K562 (cell line): ENCODE data around the gene SMAD1. TPM values are rescaled to one million over a fixed set of nuclear protein-coding genes. Genes with fewer than 3 reads are reported as not detected.

Experiments
- ATAC-seq: fragments of 200-7000 bp; cut with Tn5 transposase; 3 replicates; pipeline ENCODE4 v1.9.1; 2020; ENCODE audit warnings: moderate library complexity
- BruUV-seq: library from RNA; stranded (reverse); fragments of 400-500 nt; replicated peaks from 2 replicates; lab custom pipeline; 2021; lab: Mats Ljungman, UMichigan
- CTCF ChIA-PET: fragments of 300-600 bp; formaldehyde crosslinking; extraction: SDS; loops from one replicate; lab custom pipeline; 2021; ENCODE audit warnings: low intra/inter-chr PET ratio; lab: Yijun Ruan, JAX
- POLR2A ChIA-PET: fragments of 300-600, 350-650 bp; sonication (Branson Sonifier 250); formaldehyde crosslinking; extraction: SDS; loops from one replicate; lab custom pipeline; 2021; ENCODE audit warnings: antibody characterized with exemption, inconsistent platforms; lab: Yijun Ruan, JAX
- DNase-seq, 4 experiments: peaks; one replicate each; pipeline versions ENCODE4 v3.0.0 to v3.0.0-alpha.2; 2011 to 2018; ENCODE audit warnings: low spot score in 3 of 4, mixed read lengths in 3 of 4; ENCODE audit errors: extremely low read depth in 1 of 4
- FAIRE-seq: peaks from 2 replicates; lab custom pipeline; 2011; peaks lifted over from hg19 to GRCh38; lab: Jason Lieb, UNC
- H2AFZ ChIP-seq: 2 replicates; pipeline ENCODE4 v1.6.0; 2011; ENCODE audit warnings: low read depth, low read length, control low read depth, inconsistent platforms
- H3K27ac ChIP-seq: fragments of 200-600 bp; 3 replicates; pipeline ENCODE4 v1.8.0; 2011; ENCODE audit warnings: low read depth, mild to moderate bottlenecking, control low read depth, inconsistent platforms, low read length, moderate library complexity, mixed read lengths; ENCODE audit errors: extremely low read depth
- H3K27me3 ChIP-seq, 2 experiments: fragments of 300-600 bp in 1 of 2; 2 replicates in 1 of 2; 3 replicates in 1 of 2; pipeline versions ENCODE4 v1.6.0 to v1.8.0; 2011; ENCODE audit warnings: inconsistent platforms in 2 of 2, low read length in 2 of 2, mild to moderate bottlenecking in 1 of 2, mixed read lengths in 1 of 2, moderate library complexity in 1 of 2; ENCODE audit not compliant: control insufficient read depth in 2 of 2, insufficient read depth in 2 of 2
- H3K36me3 ChIP-seq: fragments of 300-600 bp; 3 replicates; pipeline ENCODE4 v1.8.0; 2011; ENCODE audit warnings: mild to moderate bottlenecking, low read length, inconsistent platforms; ENCODE audit not compliant: control insufficient read depth, insufficient read depth
- H3K4me1 ChIP-seq, 2 experiments: fragments of 200-600 bp in 1 of 2; replicated peaks in 1 of 2; 2 replicates in 1 of 2; 3 replicates in 1 of 2; pipeline versions ENCODE4 v1.5.1 to v1.8.0; 2011; ENCODE audit warnings: inconsistent platforms in 2 of 2, low read length in 2 of 2, mild to moderate bottlenecking in 1 of 2, mixed read lengths in 1 of 2, moderate library complexity in 1 of 2; ENCODE audit not compliant: control insufficient read depth in 2 of 2, insufficient read depth in 2 of 2
- H3K4me2 ChIP-seq: 2 replicates; pipeline ENCODE4 v1.6.1; 2011; ENCODE audit warnings: low read length, control low read depth, inconsistent platforms, mixed read lengths; ENCODE audit not compliant: insufficient read depth
- H3K4me3 ChIP-seq: fragments of 200-600 bp; sonication (generic), shearing (Covaris generic); 2 replicates; pipeline ENCODE4 v1.5.1; 2016; ENCODE audit warnings: control low read depth, inconsistent platforms
- H3K79me2 ChIP-seq: fragments of 200-600 bp; 3 replicates; pipeline ENCODE4 v1.8.0; 2011; ENCODE audit warnings: low read length, inconsistent platforms; ENCODE audit not compliant: control insufficient read depth, insufficient read depth
- H3K9ac ChIP-seq, 2 experiments: 2 replicates each; pipeline versions ENCODE4 v1.6.0 to v1.6.1; 2011; ENCODE audit warnings: low read depth in 2 of 2, low read length in 2 of 2, control low read depth in 1 of 2, inconsistent platforms in 1 of 2, mild to moderate bottlenecking in 1 of 2, mixed read lengths in 1 of 2; ENCODE audit not compliant: insufficient read depth in 1 of 2
- H3K9me1 ChIP-seq: one replicate; pipeline ENCODE4 v1.6.0; 2011; ENCODE audit warnings: inconsistent platforms, mild to moderate bottlenecking, low read length, moderate library complexity; ENCODE audit not compliant: control insufficient read depth, insufficient read depth
- H3K9me3 ChIP-seq: replicated peaks from 2 replicates; pipeline ENCODE4 v1.5.1; 2011; ENCODE audit warnings: low read depth, low read length, inconsistent platforms; ENCODE audit not compliant: control insufficient read depth, insufficient read depth
- H4K20me1 ChIP-seq: replicated peaks from 2 replicates; pipeline ENCODE4 v1.6.1; 2011; ENCODE audit warnings: low read length, inconsistent platforms, mixed read lengths; ENCODE audit not compliant: control insufficient read depth, insufficient read depth
- BCOR ChIP-seq: fragments of 450-650 bp; IDR thresholded peaks from 2 replicates; pipeline ENCODE4 v1.6.1; 2016
- BRCA1 ChIP-seq, 2 experiments: fragments of 450-650 bp in 1 of 2; sonication (generic) in 1 of 2; formaldehyde crosslinking in 1 of 2; IDR thresholded peaks; 2 replicates each; pipeline versions ENCODE4 v1.5.0 to v1.6.1; 2017 to 2020; ENCODE audit warnings: mild to moderate bottlenecking in 1 of 2, missing genetic modification reagents in 1 of 2
- CBX2 ChIP-seq: fragments of 200-600 bp; sonication (generic); IDR thresholded peaks from one replicate; pipeline ENCODE4 v1.6.1; 2012; ENCODE audit warnings: mild to moderate bottlenecking, low read length, inconsistent platforms; ENCODE audit not compliant: insufficient read depth, poor library complexity, severe bottlenecking
- DMBX1 ChIP-seq: fragments of 250-450 bp; sonication (Bioruptor Pico); IDR thresholded peaks from 2 replicates; pipeline ENCODE4 v1.8.0; 2022; ENCODE audit warnings: inconsistent platforms, mild to moderate bottlenecking, moderate library complexity, borderline replicate concordance
- HCFC1 ChIP-seq: IDR thresholded peaks from 2 replicates; pipeline ENCODE4 v1.6.1; 2012; ENCODE audit warnings: low read depth, low read length, improper control_type of control experiment
- JUND ChIP-seq, 2 experiments: IDR thresholded peaks; 2 replicates in 1 of 2; 3 replicates in 1 of 2; pipeline ENCODE4 v1.6.1; 2011; ENCODE audit warnings: borderline replicate concordance in 2 of 2, low read depth in 2 of 2, low read length in 2 of 2, improper control_type of control experiment in 1 of 2, missing biosample characterization in 1 of 2, missing genetic modification characterization in 1 of 2, missing genetic modification reagents in 1 of 2
- KLF6 ChIP-seq: fragments of 250-450 bp; sonication (Bioruptor Pico); IDR thresholded peaks from 2 replicates; pipeline ENCODE4 v1.4.0; 2020; ENCODE audit warnings: mild to moderate bottlenecking, moderate library complexity, borderline replicate concordance
- LCOR ChIP-seq: sonication (generic); formaldehyde crosslinking; IDR thresholded peaks from 2 replicates; pipeline ENCODE4 v1.8.0; 2022; ENCODE audit warnings: mild to moderate bottlenecking, missing genetic modification reagents
- PRPF4 ChIP-seq: fragments of 200-400 bp; formaldehyde crosslinking; IDR thresholded peaks from one replicate; pipeline ENCODE4 v1.6.1; 2017; ENCODE audit warnings: low read length, low read depth, mild to moderate bottlenecking; ENCODE audit not compliant: insufficient read depth, poor library complexity, severe bottlenecking
- RB1 ChIP-seq: fragments of 450-650 bp; IDR thresholded peaks from 2 replicates; pipeline ENCODE4 v1.6.1; 2017; ENCODE audit warnings: low read depth, mild to moderate bottlenecking
- RBBP5 ChIP-seq: fragments of 200-600 bp; sonication (generic); IDR thresholded peaks from 2 replicates; pipeline ENCODE4 v1.6.1; 2012; ENCODE audit warnings: borderline replicate concordance, mild to moderate bottlenecking, low read length, control low read depth, inconsistent platforms; ENCODE audit not compliant: insufficient read depth, poor library complexity, severe bottlenecking
- RFX7 ChIP-seq: fragments of 250-450 bp; sonication (Bioruptor Pico); IDR thresholded peaks from 2 replicates; pipeline ENCODE4 v1.5.1; 2021; ENCODE audit warnings: mild to moderate bottlenecking
- SUPT5H ChIP-seq: fragments of 450-650 bp; IDR thresholded peaks from 2 replicates; pipeline ENCODE4 v1.6.1; 2016
- TBL1XR1 ChIP-seq, 2 experiments: IDR thresholded peaks; 2 replicates each; pipeline ENCODE4 v1.6.1; 2012; ENCODE audit warnings: improper control_type of control experiment in 2 of 2, low read length in 2 of 2, mild to moderate bottlenecking in 1 of 2
- U2AF2 ChIP-seq: fragments of 200-400 bp; formaldehyde crosslinking; optimal IDR thresholded peaks from 2 replicates; pipeline ENCODE3; 2017; ENCODE audit warnings: low read depth, mild to moderate bottlenecking, low read length
- WGBS: fragments of 100-300 bp; shearing (Covaris generic); methylation state at CpG from one replicate; pipeline ENCODE4 v1.1.6; 2016; ENCODE audit warnings: low coverage, mixed read lengths; ENCODE audit not compliant: insufficient coverage; ENCODE audit errors: missing lambda C conversion rate; 5-methylcytosine and 5-hydroxymethylcytosine counted together
- in situ Hi-C: fragments of 300-500 bp; cut with MboI; formaldehyde crosslinking; loops from 4 replicates; pipeline ENCODE4 v1.15.0; 2018; ENCODE audit warnings: inconsistent platforms, mixed read lengths
- intact Hi-C: fragments of 100-400 bp; cut with micrococcal nuclease; formaldehyde crosslinking; loops from 2 replicates; pipeline ENCODE4 v1.14.2; 2022
- polyA plus RNA-seq, 8 experiments: library from polyadenylated mRNA; depleted of rRNA in 4 of 8; stranded (reverse) in 5 of 8; unstranded in 3 of 8; fragments of >200 nt; fragmentation: Nextera tagmentation in 2 of 8; fragmentation: Illumina TruSeq in 1 of 8; extraction: Ambion mirVana in 2 of 8; extraction: Trizol in 1 of 8; gene quantifications; 2 replicates each; pipeline versions ENCODE4 v1.2.1 to v1.2.3, GENCODE V29; 2011 to 2014; ENCODE audit warnings: inconsistent platforms in 1 of 8, missing spikeins in 1 of 8
- total RNA-seq, 7 experiments: library from RNA; depleted of rRNA in 6 of 7; stranded (reverse); fragments of >200 nt in 6 of 7; fragmentation: Illumina TruSeq in 2 of 7; extraction: Trizol in 2 of 7; gene quantifications; 2 replicates each; pipeline versions ENCODE4 v1.2.1 to v1.2.3, GENCODE V29; 2011 to 2021; ENCODE audit warnings: low replicate concordance in 1 of 7
- TF ChIP-seq, protein P1 (sequence below): sonication (generic); formaldehyde crosslinking; IDR thresholded peaks from 2 replicates; pipeline ENCODE4 v1.8.0; 2022; ENCODE audit warnings: mild to moderate bottlenecking, missing genetic modification reagents
- TF ChIP-seq, protein P2 (sequence below): IDR thresholded peaks from 3 replicates; pipeline ENCODE4 v1.6.1; 2011; ENCODE audit warnings: borderline replicate concordance, mild to moderate bottlenecking; ENCODE audit not compliant: insufficient read length, insufficient read depth
- TF ChIP-seq, protein P3 (sequence below): fragments of 250-450 bp; sonication (Bioruptor Pico); IDR thresholded peaks from 2 replicates; pipeline ENCODE4 v1.8.0; 2022; ENCODE audit warnings: inconsistent platforms

Gene SMAD1
- total and polyA plus RNA-seq, 9 of the 15 experiments (the other 6 are each of a cell fraction or from before 2014, with no cell fraction given) = 0.05 to 0.54 (median 0.21) TPM; not detected in 3

DNA sequence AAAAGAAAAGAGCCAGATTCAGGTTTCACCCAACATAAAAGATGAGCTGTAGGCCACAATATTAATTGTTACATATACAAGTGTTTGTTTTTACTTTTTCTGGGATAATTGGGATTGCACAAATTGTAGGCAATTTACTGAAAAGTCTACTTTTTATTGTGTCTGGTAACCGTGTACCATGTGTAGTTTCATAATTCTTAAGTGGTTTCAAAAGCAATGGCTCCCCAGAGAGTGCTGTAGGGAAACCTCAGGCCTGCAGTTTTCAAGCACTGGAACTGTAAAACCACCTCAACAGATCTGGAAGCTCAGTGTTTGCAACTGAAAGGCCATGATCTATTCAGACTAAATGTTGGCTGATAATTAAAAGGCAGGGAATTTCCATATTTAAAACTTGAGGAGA, 83.7 kb downstream of the SMAD1 start:
- Histone ChIP-seq H3K9ac (no peak overlapping the region), H2AFZ (no peak overlapping the region), H3K36me3 (no peaks in the 10 kb centered on the region), H3K4me3 (no peak overlapping the region), H3K4me2 (no peak overlapping the region), H3K4me1 (no peaks in the 10 kb centered on the region; a peak in 1 of 5 replicates), H4K20me1 (no peaks in the 10 kb centered on the region), H3K9me1 (no peaks in the 10 kb centered on the region), H3K27me3 (no peaks in the 10 kb centered on the region; a peak in 1 of 5 replicates), H3K9me3 (no peaks in the 10 kb centered on the region), H3K79me2 (no peaks in the 10 kb centered on the region), H3K27ac (no peak overlapping the region)
- 0% methylated on average over 1 of the region's 1 CpG for WGBS
- no peak for DNase-seq
- ChIA-PET POLR2A (interaction anchor here (0.8 kb wide), 1 partner anchor 11 kb away, joined by 3 read pairs; no protein-coding TSS in a partner anchor), CTCF (no interaction called here)
- ATAC-seq = no peak
- in situ Hi-C loops (loop anchor here (25.0 kb wide), 1 partner anchor 328 kb away; no protein-coding TSS in a partner anchor), intact Hi-C loops (no loop called here)
- FAIRE-seq = no peak
- BruUV-seq = no TSS peak
- TF ChIP-seq U2AF2 = no peak
- TF ChIP-seq JUND (IDR thresholded peaks at IDR 0.05; ENCODE audit: borderline replicate concordance, low read depth, low read length) = no peak
- TF ChIP-seq JUND (tag; IDR thresholded peaks at IDR 0.05; ENCODE audit: borderline replicate concordance, low read depth, low read length) = no peak
- TF ChIP-seq HCFC1 = no peak
- no peak for TF ChIP-seq BRCA1 (IDR thresholded peaks at IDR 0.05)
- no peak for TF ChIP-seq BRCA1 (CRISPR knock-in tag; IDR thresholded peaks at IDR 0.05)
- no peak for TF ChIP-seq TBL1XR1 (IDR thresholded peaks at IDR 0.05; ENCODE audit: low read length in 2 of 2)
- TF ChIP-seq KLF6 (CRISPR knock-in tag) = no peak
- TF ChIP-seq, protein P1, sequence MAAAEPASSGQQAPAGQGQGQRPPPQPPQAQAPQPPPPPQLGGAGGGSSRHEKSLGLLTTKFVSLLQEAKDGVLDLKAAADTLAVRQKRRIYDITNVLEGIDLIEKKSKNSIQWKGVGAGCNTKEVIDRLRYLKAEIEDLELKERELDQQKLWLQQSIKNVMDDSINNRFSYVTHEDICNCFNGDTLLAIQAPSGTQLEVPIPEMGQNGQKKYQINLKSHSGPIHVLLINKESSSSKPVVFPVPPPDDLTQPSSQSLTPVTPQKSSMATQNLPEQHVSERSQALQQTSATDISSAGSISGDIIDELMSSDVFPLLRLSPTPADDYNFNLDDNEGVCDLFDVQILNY (CRISPR knock-in tag) = no peak
- TF ChIP-seq RFX7 (CRISPR knock-in tag) = no peak
- TF ChIP-seq RBBP5 = no peak
- TF ChIP-seq, protein P2, sequence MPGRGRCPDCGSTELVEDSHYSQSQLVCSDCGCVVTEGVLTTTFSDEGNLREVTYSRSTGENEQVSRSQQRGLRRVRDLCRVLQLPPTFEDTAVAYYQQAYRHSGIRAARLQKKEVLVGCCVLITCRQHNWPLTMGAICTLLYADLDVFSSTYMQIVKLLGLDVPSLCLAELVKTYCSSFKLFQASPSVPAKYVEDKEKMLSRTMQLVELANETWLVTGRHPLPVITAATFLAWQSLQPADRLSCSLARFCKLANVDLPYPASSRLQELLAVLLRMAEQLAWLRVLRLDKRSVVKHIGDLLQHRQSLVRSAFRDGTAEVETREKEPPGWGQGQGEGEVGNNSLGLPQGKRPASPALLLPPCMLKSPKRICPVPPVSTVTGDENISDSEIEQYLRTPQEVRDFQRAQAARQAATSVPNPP = no peak
- TF ChIP-seq DMBX1 = no peak
- TF ChIP-seq LCOR = no peak
- no peak for TF ChIP-seq PRPF4
- TF ChIP-seq, protein P3, sequence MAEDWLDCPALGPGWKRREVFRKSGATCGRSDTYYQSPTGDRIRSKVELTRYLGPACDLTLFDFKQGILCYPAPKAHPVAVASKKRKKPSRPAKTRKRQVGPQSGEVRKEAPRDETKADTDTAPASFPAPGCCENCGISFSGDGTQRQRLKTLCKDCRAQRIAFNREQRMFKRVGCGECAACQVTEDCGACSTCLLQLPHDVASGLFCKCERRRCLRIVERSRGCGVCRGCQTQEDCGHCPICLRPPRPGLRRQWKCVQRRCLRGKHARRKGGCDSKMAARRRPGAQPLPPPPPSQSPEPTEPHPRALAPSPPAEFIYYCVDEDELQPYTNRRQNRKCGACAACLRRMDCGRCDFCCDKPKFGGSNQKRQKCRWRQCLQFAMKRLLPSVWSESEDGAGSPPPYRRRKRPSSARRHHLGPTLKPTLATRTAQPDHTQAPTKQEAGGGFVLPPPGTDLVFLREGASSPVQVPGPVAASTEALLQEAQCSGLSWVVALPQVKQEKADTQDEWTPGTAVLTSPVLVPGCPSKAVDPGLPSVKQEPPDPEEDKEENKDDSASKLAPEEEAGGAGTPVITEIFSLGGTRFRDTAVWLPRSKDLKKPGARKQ (CRISPR knock-in tag) = no peak
- TF ChIP-seq CBX2 = no peak
- TF ChIP-seq SUPT5H = no peak
- TF ChIP-seq BCOR = no peak
- TF ChIP-seq RB1 = no peak
